HUES48 (cell line): ENCODE results near the gene NFIB.

Source experiments
- H3K27ac ChIP-seq: one replicate; pipeline ENCODE4 v1.7.0; 2013; ENCODE audit warnings: low read depth, low read length, inconsistent platforms
- H3K27me3 ChIP-seq: 2 replicates; pipeline ENCODE4 v1.6.1; 2013; ENCODE audit warnings: mild to moderate bottlenecking, low read length; ENCODE audit not compliant: control insufficient read depth, insufficient read depth
- H3K36me3 ChIP-seq: 2 replicates; pipeline ENCODE4 v1.6.1; 2013; ENCODE audit warnings: low read length; ENCODE audit not compliant: control insufficient read depth, insufficient read depth
- H3K4me1 ChIP-seq: 2 replicates; pipeline ENCODE4 v1.6.1; 2013; ENCODE audit warnings: mild to moderate bottlenecking, low read length; ENCODE audit not compliant: control insufficient read depth, insufficient read depth
- H3K4me3 ChIP-seq: 2 replicates; pipeline ENCODE4 v1.5.1; 2013; ENCODE audit warnings: mild to moderate bottlenecking, low read depth, low read length
- H3K9ac ChIP-seq: 2 replicates; pipeline ENCODE4 v1.6.1; 2013; ENCODE audit warnings: mild to moderate bottlenecking, low read depth, low read length, moderate library complexity
- H3K9me3 ChIP-seq: 2 replicates; pipeline ENCODE4 v1.6.1; 2013; ENCODE audit warnings: low read length; ENCODE audit not compliant: control insufficient read depth, insufficient read depth

Gene NFIB

GRCh38 chr9:14218253-14218652 is 95.7 kb downstream of the NFIB start:
- H3K4me3 ChIP-seq, result no peak overlapping the region
- no peak overlapping the region for H3K9ac ChIP-seq
- H3K27ac ChIP-seq, result no peak overlapping the region
- no peaks in the 10 kb centered on the region for H3K9me3 ChIP-seq
- H3K27me3 ChIP-seq, result no peaks in the 10 kb centered on the region
- peaks cover 30% of the 10 kb centered on the region for H3K4me1 ChIP-seq
- H3K36me3 ChIP-seq, result no peaks in the 10 kb centered on the region

GRCh38 chr9:14216612-14217194 is 97.2 kb downstream of the NFIB start:
- Histone ChIP-seq H3K4me1 (peaks cover 24% of the 10 kb centered on the region), H3K27me3 (no peaks in the 10 kb centered on the region), H3K9ac (no peak overlapping the region), H3K27ac (no peak overlapping the region), H3K36me3 (no peaks in the 10 kb centered on the region), H3K4me3 (no peak overlapping the region), H3K9me3 (no peaks in the 10 kb centered on the region)

GRCh38 chr9:14215614-14216013 is 98.3 kb downstream of the NFIB start:
- Histone ChIP-seq H3K9ac (no peak overlapping the region), H3K4me3 (no peak overlapping the region), H3K36me3 (no peaks in the 10 kb centered on the region), H3K27ac (no peak overlapping the region), H3K4me1 (peaks cover 20% of the 10 kb centered on the region), H3K9me3 (no peaks in the 10 kb centered on the region), H3K27me3 (no peaks in the 10 kb centered on the region)

GRCh38 chr9:14214693-14215092 is 99.2 kb downstream of the NFIB start:
- no peak overlapping the region for H3K4me3 ChIP-seq
- H3K4me1 ChIP-seq, result peaks cover 20% of the 10 kb centered on the region
- H3K27ac ChIP-seq, result no peak overlapping the region

GRCh38 chr9:14214065-14214684 is 99.8 kb downstream of the NFIB start:
- Histone ChIP-seq H3K9me3 (no peaks in the 10 kb centered on the region), H3K27me3 (no peaks in the 10 kb centered on the region), H3K9ac (no peak overlapping the region), H3K4me3 (no peak overlapping the region), H3K4me1 (peaks cover 20% of the 10 kb centered on the region), H3K36me3 (no peaks in the 10 kb centered on the region), H3K27ac (no peak overlapping the region)

More at GRCh38 chr9:14214693-14215092, 99.2 kb downstream of the NFIB start:
- Histone ChIP-seq H3K27me3 (no peaks in the 10 kb centered on the region), H3K9ac (no peak overlapping the region), H3K9me3 (no peaks in the 10 kb centered on the region), H3K36me3 (no peaks in the 10 kb centered on the region)

- peaks cover 15% of the 10 kb centered on the region for H3K4me1 ChIP-seq
- H3K27me3 ChIP-seq, result no peaks in the 10 kb centered on the region
- no peaks in the 10 kb centered on the region for H3K9me3 ChIP-seq
- no peaks in the 10 kb centered on the region for H3K36me3 ChIP-seq
- H3K4me3 ChIP-seq, result no peak overlapping the region
- H3K27ac ChIP-seq, result no peak overlapping the region
- H3K9ac ChIP-seq, result no peak overlapping the region
Measured at GRCh38 chr9:14213504-14213903, 100.4 kb downstream of the NFIB start.

- Histone ChIP-seq H3K9ac (no peak overlapping the region), H3K27me3 (no peaks in the 10 kb centered on the region), H3K4me3 (no peak overlapping the region), H3K27ac (no peak overlapping the region), H3K4me1 (peaks cover 9% of the 10 kb centered on the region; the same call in 1 of the 2 replicates), H3K9me3 (no peaks in the 10 kb centered on the region), H3K36me3 (no peaks in the 10 kb centered on the region)
Measured at GRCh38 chr9:14212697-14213420, 101.1 kb downstream of the NFIB start.

- no peaks in the 10 kb centered on the region for H3K36me3 ChIP-seq
- no peaks in the 10 kb centered on the region for H3K27me3 ChIP-seq
- H3K4me1 ChIP-seq, result peaks cover 9% of the 10 kb centered on the region; the same call in 1 of the 2 replicates
- H3K4me3 ChIP-seq, result no peak overlapping the region
- H3K27ac ChIP-seq, result no peak overlapping the region
- H3K9me3 ChIP-seq, result no peaks in the 10 kb centered on the region
- no peak overlapping the region for H3K9ac ChIP-seq
Measured at GRCh38 chr9:14212077-14212476, 101.9 kb downstream of the NFIB start.

- H3K27ac ChIP-seq, result no peak overlapping the region
- H3K4me1 ChIP-seq, result peaks cover 9% of the 10 kb centered on the region; the same call in 1 of the 2 replicates
- no peaks in the 10 kb centered on the region for H3K27me3 ChIP-seq
- no peak overlapping the region for H3K9ac ChIP-seq
- H3K4me3 ChIP-seq, result no peak overlapping the region
- H3K36me3 ChIP-seq, result no peaks in the 10 kb centered on the region
- H3K9me3 ChIP-seq, result no peaks in the 10 kb centered on the region
Measured at GRCh38 chr9:14211564-14211963, 102.4 kb downstream of the NFIB start.

GRCh38 chr9:14210428-14210827 is 103.5 kb downstream of the NFIB start:
- Histone ChIP-seq H3K9me3 (no peaks in the 10 kb centered on the region), H3K4me3 (no peak overlapping the region), H3K27ac (no peak overlapping the region), H3K27me3 (no peaks in the 10 kb centered on the region), H3K36me3 (no peaks in the 10 kb centered on the region), H3K9ac (no peak overlapping the region), H3K4me1 (peaks cover under 1% of the 10 kb centered on the region; the same call in 1 of the 2 replicates)
